Cardiac muscle cell (in vitro differentiated cells and primary cell): ENCODE measurements around the gene PRX. TPM values are rescaled to one million over a fixed set of nuclear protein-coding genes. Genes with fewer than 3 reads are reported as not detected.

Source experiments
- DNase-seq, 2 donors: peaks; one replicate each; pipeline versions ENCODE4 v3.0.0 to v3.0.0-alpha.2; 2010 to 2017; ENCODE audit warnings: low read depth in 1 of 2, low spot score in 1 of 2
- H3K27ac ChIP-seq: fragments of 200-600 bp; sonication (generic); 2 replicates; pipeline ENCODE4 v1.5.1; 2016
- H3K27me3 ChIP-seq: fragments of 200-600 bp; sonication (generic); 2 replicates; pipeline ENCODE4 v1.6.0; 2016; ENCODE audit warnings: control low read depth
- H3K36me3 ChIP-seq: fragments of 200-600 bp; sonication (generic); 2 replicates; pipeline ENCODE4 v1.5.1; 2016; ENCODE audit warnings: control low read depth
- H3K4me1 ChIP-seq: fragments of 200-600 bp; sonication (generic); 2 replicates; pipeline ENCODE4 v1.8.1; 2017; ENCODE audit warnings: low read depth, mild to moderate bottlenecking, mixed run types
- H3K4me3 ChIP-seq: fragments of 200-600 bp; sonication (generic); 2 replicates; pipeline ENCODE4 v1.5.1; 2016; ENCODE audit warnings: mild to moderate bottlenecking
- H3K9me3 ChIP-seq: fragments of 200-600 bp; sonication (generic); 2 replicates; pipeline ENCODE4 v1.5.1; 2017; ENCODE audit warnings: low read depth, mild to moderate bottlenecking, control low read depth
- polyA plus RNA-seq: library from polyadenylated mRNA; unstranded; fragments of >200 nt; fragmentation: Nextera tagmentation; extraction: Ambion mirVana; gene quantifications from 2 replicates; pipeline ENCODE4 v1.2.1, GENCODE V29; 2016
- total RNA-seq: library from RNA; depleted of rRNA; stranded (reverse); fragments of >200 nt; gene quantifications from 2 replicates; pipeline ENCODE4 v1.2.3, GENCODE V29; 2016
- TF ChIP-seq, protein P1 (sequence below): IDR thresholded peaks from 2 replicates; pipeline ENCODE4 v1.5.1; 2012; ENCODE audit warnings: low read depth, mild to moderate bottlenecking, low read length

The PRX gene
- total and polyA plus RNA-seq, 2 experiments from 2014 or later: 2.3 to 9.1 TPM

DNA sequence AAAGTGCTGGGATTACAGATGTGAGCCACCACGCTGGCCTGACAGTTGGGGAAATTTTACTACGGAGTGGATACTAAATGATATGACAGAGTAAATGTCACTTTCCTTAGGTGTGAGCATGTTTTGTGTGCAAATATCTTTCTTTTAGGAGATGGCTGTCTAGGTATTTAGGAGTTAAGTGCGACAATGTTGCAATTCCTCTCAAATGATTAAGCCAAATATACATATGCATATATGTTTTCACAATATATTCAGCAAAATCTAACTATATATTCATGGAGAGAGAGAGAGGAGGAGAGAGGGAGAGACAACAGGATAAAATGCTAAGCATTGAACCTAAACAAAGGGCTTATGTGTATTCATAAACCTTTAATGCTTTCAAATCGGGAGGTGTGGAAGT, 36.3 kb upstream of the PRX start:
- TF ChIP-seq, protein P1, sequence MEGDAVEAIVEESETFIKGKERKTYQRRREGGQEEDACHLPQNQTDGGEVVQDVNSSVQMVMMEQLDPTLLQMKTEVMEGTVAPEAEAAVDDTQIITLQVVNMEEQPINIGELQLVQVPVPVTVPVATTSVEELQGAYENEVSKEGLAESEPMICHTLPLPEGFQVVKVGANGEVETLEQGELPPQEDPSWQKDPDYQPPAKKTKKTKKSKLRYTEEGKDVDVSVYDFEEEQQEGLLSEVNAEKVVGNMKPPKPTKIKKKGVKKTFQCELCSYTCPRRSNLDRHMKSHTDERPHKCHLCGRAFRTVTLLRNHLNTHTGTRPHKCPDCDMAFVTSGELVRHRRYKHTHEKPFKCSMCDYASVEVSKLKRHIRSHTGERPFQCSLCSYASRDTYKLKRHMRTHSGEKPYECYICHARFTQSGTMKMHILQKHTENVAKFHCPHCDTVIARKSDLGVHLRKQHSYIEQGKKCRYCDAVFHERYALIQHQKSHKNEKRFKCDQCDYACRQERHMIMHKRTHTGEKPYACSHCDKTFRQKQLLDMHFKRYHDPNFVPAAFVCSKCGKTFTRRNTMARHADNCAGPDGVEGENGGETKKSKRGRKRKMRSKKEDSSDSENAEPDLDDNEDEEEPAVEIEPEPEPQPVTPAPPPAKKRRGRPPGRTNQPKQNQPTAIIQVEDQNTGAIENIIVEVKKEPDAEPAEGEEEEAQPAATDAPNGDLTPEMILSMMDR: no peak
- no peak for DNase-seq

DNA sequence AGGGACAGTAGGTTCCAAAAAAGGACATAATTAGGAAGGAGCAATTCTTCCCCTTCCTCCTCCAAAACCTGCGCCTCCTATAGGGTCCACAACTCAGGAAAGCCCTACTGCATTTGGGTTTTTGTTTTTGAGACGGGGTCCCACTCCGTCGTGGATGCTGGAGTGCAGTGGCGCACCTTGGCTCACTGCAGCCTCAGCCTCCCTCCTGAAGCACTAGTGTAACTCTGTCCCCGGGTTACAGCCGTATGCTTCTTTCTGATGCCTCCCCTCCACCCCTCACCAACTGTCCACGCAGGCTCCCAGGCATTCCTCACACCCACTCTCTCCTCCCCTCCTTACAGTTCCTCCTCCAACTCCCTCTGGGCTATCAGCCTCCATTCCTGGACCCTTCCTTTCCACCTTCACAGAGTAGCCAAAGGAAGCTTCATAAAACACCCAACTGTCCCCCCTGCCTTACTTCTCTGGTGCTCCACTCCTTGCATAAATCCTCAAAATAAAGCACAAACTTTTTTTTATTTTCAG, 33.1 kb upstream of the PRX start:
- peak overlapping the region; percentile 52 for H3K27ac ChIP-seq
- TF ChIP-seq, protein P1: no peak
- H3K36me3 ChIP-seq: peaks cover 10% of the 10 kb centered on the region
- H3K4me3 ChIP-seq: no peak overlapping the region
- no peak for DNase-seq
- H3K4me1 ChIP-seq: peaks cover 11% of the 10 kb centered on the region
- H3K27me3 ChIP-seq: no peaks in the 10 kb centered on the region
- H3K9me3 ChIP-seq: no peaks in the 10 kb centered on the region

More for the DNA sequence above, 36.3 kb upstream of the PRX start:
- no peaks in the 10 kb centered on the region for H3K36me3 ChIP-seq
- no peaks in the 10 kb centered on the region for H3K27me3 ChIP-seq
- H3K4me1 ChIP-seq: no peaks in the 10 kb centered on the region
- no peaks in the 10 kb centered on the region for H3K9me3 ChIP-seq
- H3K27ac ChIP-seq: no peak overlapping the region
- H3K4me3 ChIP-seq: no peak overlapping the region

DNA sequence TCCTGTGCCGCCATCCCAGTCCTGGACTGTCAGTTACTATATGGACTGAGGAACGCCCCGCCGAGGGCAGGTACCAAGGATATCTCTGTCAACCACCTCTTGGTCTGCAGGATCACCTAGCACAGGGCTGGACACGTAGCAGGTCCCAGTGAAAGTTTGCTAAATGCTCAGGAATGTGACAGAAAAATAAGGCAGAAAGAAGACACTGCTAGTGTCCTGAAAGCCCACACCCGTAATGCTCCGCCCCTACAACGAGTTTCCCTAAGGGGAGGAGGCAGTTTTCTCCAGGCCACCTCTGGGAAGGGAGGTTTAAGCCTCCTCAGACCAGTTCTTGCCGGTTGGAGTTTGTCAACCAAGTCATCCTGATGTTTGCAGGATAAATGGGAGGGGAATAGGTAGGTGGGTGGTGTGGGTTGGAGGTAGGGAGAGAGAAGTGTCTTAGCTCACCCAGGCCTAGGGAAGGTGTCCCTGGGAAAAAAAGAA, 32.6 kb upstream of the PRX start:
- Histone ChIP-seq H3K9me3 (no peaks in the 10 kb centered on the region), H3K36me3 (peaks cover 15% of the 10 kb centered on the region), H3K27ac (peak overlapping the region; percentile 52), H3K4me1 (peaks cover 11% of the 10 kb centered on the region), H3K27me3 (no peaks in the 10 kb centered on the region), H3K4me3 (no peak overlapping the region)
- no peak for DNase-seq
- TF ChIP-seq, protein P1: no peak

DNA sequence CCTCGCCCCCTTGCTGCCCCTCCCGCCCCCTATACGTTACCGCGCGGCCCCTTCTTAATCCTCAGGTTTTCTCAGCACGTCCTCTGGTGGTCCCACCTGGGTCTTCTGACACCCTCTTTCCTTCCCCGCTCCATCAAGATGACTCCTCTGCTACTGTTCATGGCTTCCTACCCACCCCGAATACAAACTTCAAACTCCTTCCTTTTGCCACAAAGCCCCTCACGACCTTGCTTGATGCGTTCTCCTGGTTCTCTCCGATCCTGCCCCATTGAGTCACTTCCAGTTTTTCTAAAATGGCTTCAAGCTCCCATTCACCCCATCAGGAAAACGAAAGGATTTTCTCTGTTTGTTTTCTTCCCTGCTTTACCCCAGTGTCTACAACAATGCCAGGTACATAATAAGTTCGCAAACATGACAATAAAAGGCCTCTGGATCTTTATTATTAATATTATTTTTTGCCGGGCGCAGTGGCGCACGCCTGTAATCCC, 31.7 kb upstream of the PRX start:
- DNase-seq: no peak
- peak overlapping the region; percentile 93 for H3K27ac ChIP-seq
- H3K4me3 ChIP-seq: peak overlapping the region; percentile 93
- H3K36me3 ChIP-seq: peaks cover 20% of the 10 kb centered on the region
- peaks cover 11% of the 10 kb centered on the region for H3K4me1 ChIP-seq
- TF ChIP-seq, protein P1: peak; percentile 26
- H3K9me3 ChIP-seq: no peaks in the 10 kb centered on the region
- H3K27me3 ChIP-seq: no peaks in the 10 kb centered on the region

DNA sequence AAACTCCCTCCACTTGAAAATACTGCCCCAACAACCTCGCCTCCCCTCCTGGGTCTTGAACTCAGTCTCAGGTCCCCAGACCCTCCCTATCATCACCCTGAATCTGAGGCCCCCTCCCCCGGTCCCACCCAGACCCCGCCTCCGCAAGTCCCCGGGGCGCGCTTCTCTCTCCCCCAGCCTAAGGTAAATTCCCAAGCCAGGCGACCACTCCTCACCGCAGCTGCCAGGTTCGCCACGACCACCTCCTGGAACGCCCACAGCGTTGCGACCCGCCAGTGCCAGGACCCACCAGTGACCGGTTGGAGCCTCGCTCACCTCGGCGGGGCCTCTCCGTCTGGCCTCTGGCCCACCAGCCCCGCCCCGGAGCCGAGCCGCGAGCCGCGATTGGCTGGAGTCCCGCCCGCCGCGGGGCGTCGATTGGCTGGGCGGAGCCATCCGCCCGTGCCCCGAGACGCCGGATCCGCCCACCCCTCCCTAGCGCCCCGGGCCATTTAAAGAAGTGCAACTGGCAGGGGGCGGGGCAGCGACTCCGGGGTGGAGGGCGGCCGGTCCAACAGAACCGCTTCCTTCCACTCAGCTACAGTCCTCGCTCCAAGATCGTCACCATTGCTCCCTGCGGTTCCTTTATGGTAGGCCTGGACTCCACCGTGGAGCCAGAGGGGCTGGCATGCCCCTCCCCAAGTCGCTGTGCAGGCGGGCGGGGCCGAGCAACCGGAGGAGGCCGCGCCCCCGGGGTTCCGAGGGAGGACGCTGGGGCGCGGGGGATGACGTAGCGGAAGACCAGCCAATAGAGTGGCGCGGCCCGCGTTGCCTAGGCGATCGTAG, 31.0 kb upstream of the PRX start, which contains the start of gene SERTAD3:
TSS of gene SERTAD3 (minus strand) at position 336 of the 825 bp plus-strand sequence. CDS start 2,255 bp downstream, outside the sequence.
- H3K27ac ChIP-seq: peak within 1 kb of the TSS; percentile 93
- peaks cover 20% of the 10 kb centered on the region for H3K36me3 ChIP-seq
- H3K4me3 ChIP-seq: peak within 1 kb of the TSS; percentile 93
- peak; percentile 98 to 99 for DNase-seq
- TF ChIP-seq, protein P1: no peak
- H3K27me3 ChIP-seq: no peaks in the 10 kb centered on the region
- H3K4me1 ChIP-seq: peaks cover 11% of the 10 kb centered on the region
- H3K9me3 ChIP-seq: no peaks in the 10 kb centered on the region
